ENCODE measurements around the gene UBR4. TPM values are rescaled to one million over a fixed set of nuclear protein-coding genes. Genes with fewer than 3 reads are reported as not detected.

The UBR4 gene
- total RNA-seq, 2 experiments from 2014 or later = 116 to 125 TPM

DNA sequence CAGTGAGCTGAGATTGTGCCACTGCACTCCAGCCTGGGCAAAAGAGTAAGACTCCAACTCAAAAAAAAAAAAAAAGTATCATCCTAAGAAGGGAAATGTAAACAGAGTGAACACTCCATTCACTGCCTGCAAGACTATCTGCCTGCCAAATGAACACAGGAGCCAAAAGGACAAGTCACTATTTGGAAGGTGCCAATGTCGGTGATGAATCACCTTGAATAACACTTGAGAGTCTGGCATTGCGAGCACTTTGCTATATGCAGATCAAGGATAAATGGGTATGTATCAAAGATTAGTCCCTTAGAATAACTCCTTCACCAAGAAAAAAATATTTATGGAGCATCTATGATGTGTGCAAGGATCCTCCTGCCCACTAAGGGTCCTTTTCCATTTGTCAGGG lies 6.6 kb downstream of the UBR4 start:
- DNase-seq (no peak), ATAC-seq (ENCODE audit: poor library complexity) (no peak)
- H3K4me3 Mint-ChIP-seq = no peak overlapping the region
- Histone ChIP-seq H3K36me3 (ENCODE audit: insufficient read depth, low read length) (peaks cover 29% of the 10 kb centered on the region), H3K4me1 (ENCODE audit: insufficient read depth, low read length) (peaks cover 28% of the 10 kb centered on the region), H3K27ac (ENCODE audit: low read depth in 1 of 2, low read length in 2 of 2) (no peak overlapping the region), H3K4me3 (ENCODE audit: low read length) (no peak overlapping the region), H3K9me3 (ENCODE audit: control insufficient read depth in 1 of 2, insufficient read depth in 1 of 2, low read length in 2 of 2) (no peaks in the 10 kb centered on the region), H3K27me3 (ENCODE audit: control insufficient read depth in 1 of 2, insufficient read depth in 2 of 2, low read length in 2 of 2) (no peaks in the 10 kb centered on the region)
- CTCF ChIA-PET = interaction anchor here (0.7 kb wide), 1 partner anchor 117 kb away, joined by 3 read pairs; no protein-coding TSS in a partner anchor
- no peaks in the 10 kb centered on the region for H3K9me3 Mint-ChIP-seq
- H3K4me1 Mint-ChIP-seq (ENCODE audit: low read depth) = peaks cover 52% of the 10 kb centered on the region
- TF ChIP-seq, protein P1, sequence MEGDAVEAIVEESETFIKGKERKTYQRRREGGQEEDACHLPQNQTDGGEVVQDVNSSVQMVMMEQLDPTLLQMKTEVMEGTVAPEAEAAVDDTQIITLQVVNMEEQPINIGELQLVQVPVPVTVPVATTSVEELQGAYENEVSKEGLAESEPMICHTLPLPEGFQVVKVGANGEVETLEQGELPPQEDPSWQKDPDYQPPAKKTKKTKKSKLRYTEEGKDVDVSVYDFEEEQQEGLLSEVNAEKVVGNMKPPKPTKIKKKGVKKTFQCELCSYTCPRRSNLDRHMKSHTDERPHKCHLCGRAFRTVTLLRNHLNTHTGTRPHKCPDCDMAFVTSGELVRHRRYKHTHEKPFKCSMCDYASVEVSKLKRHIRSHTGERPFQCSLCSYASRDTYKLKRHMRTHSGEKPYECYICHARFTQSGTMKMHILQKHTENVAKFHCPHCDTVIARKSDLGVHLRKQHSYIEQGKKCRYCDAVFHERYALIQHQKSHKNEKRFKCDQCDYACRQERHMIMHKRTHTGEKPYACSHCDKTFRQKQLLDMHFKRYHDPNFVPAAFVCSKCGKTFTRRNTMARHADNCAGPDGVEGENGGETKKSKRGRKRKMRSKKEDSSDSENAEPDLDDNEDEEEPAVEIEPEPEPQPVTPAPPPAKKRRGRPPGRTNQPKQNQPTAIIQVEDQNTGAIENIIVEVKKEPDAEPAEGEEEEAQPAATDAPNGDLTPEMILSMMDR (IDR thresholded peaks at IDR 0.05) = no peak
- POLR2A ChIA-PET = no interaction called here
- peaks cover 37% of the 10 kb centered on the region for H3K36me3 Mint-ChIP-seq (ENCODE audit: low read depth)
- peak overlapping the region; percentile 30 for H3K27ac Mint-ChIP-seq
- intact Hi-C loops (cut with DNase I, micrococcal nuclease) = loop anchor here in 1 of 2 experiments (10.0 kb wide), 1 partner anchor 681 kb away; the partner anchor contains the start of gene OTUD3
- H3K27me3 Mint-ChIP-seq = no peaks in the 10 kb centered on the region

DNA sequence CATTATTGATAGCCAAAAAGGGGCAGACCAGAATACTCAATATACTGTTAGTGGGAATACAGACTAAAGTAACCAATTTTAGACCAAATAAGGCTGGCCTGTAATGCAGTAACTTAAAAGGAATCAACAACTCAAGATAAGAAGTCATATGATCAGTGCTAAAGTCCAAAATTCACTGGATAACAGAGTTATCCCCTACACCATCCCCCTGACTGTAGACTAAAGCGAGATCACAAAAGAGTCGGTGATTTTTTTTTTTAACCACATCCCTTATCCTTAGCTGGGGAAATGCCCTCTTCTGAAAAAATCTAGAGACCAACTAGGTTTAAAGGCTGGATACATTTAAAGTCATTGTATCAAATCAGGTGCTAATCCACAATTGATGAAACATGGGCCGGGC lies 7.7 kb downstream of the UBR4 start:
- Histone ChIP-seq H3K27me3 (ENCODE audit: control insufficient read depth in 1 of 2, insufficient read depth in 2 of 2, low read length in 2 of 2) (no peaks in the 10 kb centered on the region), H3K4me3 (ENCODE audit: low read length) (no peak overlapping the region), H3K27ac (ENCODE audit: low read depth in 1 of 2, low read length in 2 of 2) (no peak overlapping the region), H3K36me3 (ENCODE audit: insufficient read depth, low read length) (peaks cover 39% of the 10 kb centered on the region), H3K4me1 (ENCODE audit: insufficient read depth, low read length) (peaks cover 19% of the 10 kb centered on the region), H3K9me3 (ENCODE audit: control insufficient read depth in 1 of 2, insufficient read depth in 1 of 2, low read length in 2 of 2) (no peaks in the 10 kb centered on the region)
- peak in 2 of 14 experiments; percentile 20 to 31 for DNase-seq
- H3K27ac Mint-ChIP-seq = no peak overlapping the region
- peaks cover 47% of the 10 kb centered on the region for H3K36me3 Mint-ChIP-seq (ENCODE audit: low read depth)
- peaks cover 42% of the 10 kb centered on the region for H3K4me1 Mint-ChIP-seq (ENCODE audit: low read depth)
- POLR2A ChIA-PET = no interaction called here
- TF ChIP-seq, protein P1 (IDR thresholded peaks at IDR 0.05) = no peak
- no peak overlapping the region for H3K4me3 Mint-ChIP-seq
- intact Hi-C loops (cut with DNase I, micrococcal nuclease) = loop anchor here in 1 of 2 experiments (10.0 kb wide), 1 partner anchor 682 kb away; the partner anchor contains the start of gene OTUD3
- CTCF ChIA-PET = no interaction called here
- peak; percentile 54 for ATAC-seq (ENCODE audit: poor library complexity)
- H3K9me3 Mint-ChIP-seq = no peaks in the 10 kb centered on the region
- no peaks in the 10 kb centered on the region for H3K27me3 Mint-ChIP-seq

DNA sequence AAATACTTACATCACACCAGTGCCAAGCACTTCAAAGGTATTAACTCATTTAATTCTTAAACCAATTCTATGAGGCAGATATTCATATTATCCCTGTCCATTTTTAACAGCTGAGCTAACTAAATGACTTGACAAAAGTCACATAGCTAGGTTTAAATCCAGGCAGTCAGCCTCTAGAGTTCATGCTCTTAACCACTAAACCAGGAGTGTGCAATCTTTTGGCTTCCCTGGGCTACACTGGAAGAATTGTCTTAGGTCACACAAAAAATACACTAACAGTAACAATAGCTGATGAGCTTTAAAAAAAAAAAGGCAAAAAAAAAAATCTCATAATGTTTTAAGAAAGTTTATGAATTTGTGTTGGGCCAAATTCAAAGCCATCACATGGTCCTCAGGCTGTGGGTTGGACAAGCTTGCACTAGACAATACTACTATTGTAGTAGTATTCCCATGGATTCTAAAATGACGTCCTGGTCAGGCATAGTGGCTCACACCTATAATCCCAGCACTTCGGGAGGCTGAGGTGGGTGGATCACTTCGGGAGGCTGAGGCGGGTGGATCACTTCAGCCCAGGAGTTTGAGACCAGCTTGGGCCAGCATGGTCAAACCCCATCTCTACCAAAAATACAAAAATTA lies 10.0 kb downstream of the UBR4 start:
- intact Hi-C loops (cut with DNase I, micrococcal nuclease) = loop anchor here in 1 of 2 experiments (10.0 kb wide), 1 partner anchor 685 kb away; the partner anchor contains the start of gene OTUD3
- Mint-ChIP-seq H3K27me3 (no peaks in the 10 kb centered on the region), H3K9me3 (no peaks in the 10 kb centered on the region), H3K4me3 (no peak overlapping the region), H3K4me1 (ENCODE audit: low read depth) (peaks cover 27% of the 10 kb centered on the region), H3K36me3 (ENCODE audit: low read depth) (peaks cover 70% of the 10 kb centered on the region), H3K27ac (no peak overlapping the region)
- DNase-seq (no peak), ATAC-seq (ENCODE audit: poor library complexity) (no peak)
- Histone ChIP-seq H3K27ac (ENCODE audit: low read depth in 1 of 2, low read length in 2 of 2) (no peak overlapping the region), H3K4me1 (ENCODE audit: insufficient read depth, low read length) (peaks cover 6% of the 10 kb centered on the region), H3K27me3 (ENCODE audit: control insufficient read depth in 1 of 2, insufficient read depth in 2 of 2, low read length in 2 of 2) (no peaks in the 10 kb centered on the region), H3K9me3 (ENCODE audit: control insufficient read depth in 1 of 2, insufficient read depth in 1 of 2, low read length in 2 of 2) (no peaks in the 10 kb centered on the region), H3K36me3 (ENCODE audit: insufficient read depth, low read length) (peaks cover 61% of the 10 kb centered on the region), H3K4me3 (ENCODE audit: low read length) (no peak overlapping the region)
- ChIA-PET POLR2A (no interaction called here), CTCF (no interaction called here)
- TF ChIP-seq, protein P1 (IDR thresholded peaks at IDR 0.05) = no peak

Data from CD4-positive, alpha-beta T cell (primary cell).